ENCODE data around the gene ASTE1.
A peak's percentile ranks its signal among the peaks of the same experiment; 100 is the strongest.

ASTE1 gene

GRCh38 chr3:131067983-131068382 lies 41.4 kb upstream of the ASTE1 start:
- Histone ChIP-seq H2AK5ac (ENCODE audit: low read length) (no peak overlapping the region), H2AFZ (ENCODE audit: insufficient read depth, low read length, poor library complexity) (no peak overlapping the region), H3K27me3 (ENCODE audit: insufficient read depth, low read length) (no peaks in the 10 kb centered on the region), H3K14ac (ENCODE audit: low read length) (no peak overlapping the region), H3K23ac (ENCODE audit: low read length) (no peak overlapping the region), H4K91ac (ENCODE audit: low read depth, low read length) (no peak overlapping the region), H3K4me1 (ENCODE audit: control insufficient read depth in 1 of 2, insufficient read depth in 2 of 2, low read length in 2 of 2) (no peaks in the 10 kb centered on the region), H3K4me3 (ENCODE audit: low read depth, low read length) (no peak overlapping the region), H3K4ac (ENCODE audit: low read depth, low read length) (no peak overlapping the region), H2BK120ac (ENCODE audit: insufficient read depth, low read length, poor library complexity) (no peak overlapping the region), H2BK12ac (ENCODE audit: low read length) (no peak overlapping the region), H4K12ac (ENCODE audit: low read depth, low read length) (no peak overlapping the region), H3K36me3 (ENCODE audit: control insufficient read depth in 1 of 2, insufficient read depth in 2 of 2, low read length in 2 of 2) (no peaks in the 10 kb centered on the region), H3K79me1 (ENCODE audit: low read length) (no peaks in the 10 kb centered on the region), H3K9me3 (ENCODE audit: insufficient read depth, low read depth, low read length) (no peaks in the 10 kb centered on the region), H2BK5ac (ENCODE audit: low read depth, low read length, poor library complexity) (no peak overlapping the region), H3K27ac (ENCODE audit: low read depth, low read length) (no peak overlapping the region), H3K18ac (ENCODE audit: low read length) (no peak overlapping the region), H4K8ac (ENCODE audit: low read depth, low read length) (no peak overlapping the region), H3K4me2 (ENCODE audit: low read length) (no peak overlapping the region), H3K79me2 (ENCODE audit: control insufficient read depth, insufficient read depth, low read length, poor library complexity) (no peaks in the 10 kb centered on the region), H3K9ac (ENCODE audit: low read length) (no peak overlapping the region)
- no peak for DNase-seq

DNA sequence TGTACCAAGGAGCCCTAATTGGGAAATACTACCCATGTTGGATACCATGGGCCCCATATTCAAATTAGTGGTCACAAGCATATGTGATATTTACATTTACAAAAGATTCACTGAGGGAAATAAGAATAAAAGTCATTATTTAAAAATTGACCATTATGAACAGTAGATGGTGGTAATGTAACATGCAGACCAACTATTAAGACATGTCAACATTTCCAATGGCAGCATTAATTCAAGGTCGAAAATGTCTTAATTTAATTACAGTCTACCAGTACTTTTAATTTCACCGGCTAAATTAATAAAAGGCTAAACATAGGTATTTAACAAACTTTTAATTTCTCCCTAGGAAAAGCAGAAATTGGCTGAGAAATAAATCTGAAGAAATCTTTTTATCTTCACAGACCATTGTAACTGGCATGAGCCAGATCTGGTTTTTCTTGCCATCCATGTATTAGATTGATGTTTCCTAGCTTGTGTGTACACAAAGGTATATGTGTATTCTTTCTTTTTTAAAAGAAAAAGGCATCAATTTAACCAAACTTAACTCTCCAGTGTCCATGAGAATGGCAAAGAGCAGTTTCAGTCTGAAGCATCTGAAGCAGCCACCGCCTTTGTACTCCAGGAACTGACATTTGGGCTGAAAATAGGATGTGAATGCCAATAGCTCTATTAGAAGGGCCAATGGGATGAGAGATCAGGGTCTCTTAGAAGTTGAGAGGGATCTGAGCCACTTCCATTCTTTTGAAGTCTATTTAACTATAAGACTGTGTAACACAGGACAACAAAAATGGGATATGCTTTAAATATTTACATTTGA lies 26.6 kb upstream of the ASTE1 start:
- Histone ChIP-seq H3K4me2 (ENCODE audit: low read length) (no peak overlapping the region), H3K9me3 (ENCODE audit: insufficient read depth, low read depth, low read length) (no peaks in the 10 kb centered on the region), H4K12ac (ENCODE audit: low read depth, low read length) (no peak overlapping the region), H2BK120ac (ENCODE audit: insufficient read depth, low read length, poor library complexity) (no peak overlapping the region), H3K4me3 (ENCODE audit: low read depth, low read length) (no peak overlapping the region), H2BK12ac (ENCODE audit: low read length) (no peak overlapping the region), H4K91ac (ENCODE audit: low read depth, low read length) (no peak overlapping the region), H3K27ac (ENCODE audit: low read depth, low read length) (no peak overlapping the region), H4K8ac (ENCODE audit: low read depth, low read length) (no peak overlapping the region), H3K9ac (ENCODE audit: low read length) (no peak overlapping the region), H3K36me3 (ENCODE audit: control insufficient read depth in 1 of 2, insufficient read depth in 2 of 2, low read length in 2 of 2) (no peaks in the 10 kb centered on the region), H3K79me1 (ENCODE audit: low read length) (no peaks in the 10 kb centered on the region), H3K4ac (ENCODE audit: low read depth, low read length) (no peak overlapping the region), H3K18ac (ENCODE audit: low read length) (no peak overlapping the region), H2AFZ (ENCODE audit: insufficient read depth, low read length, poor library complexity) (no peak overlapping the region), H3K27me3 (ENCODE audit: insufficient read depth, low read length) (no peaks in the 10 kb centered on the region), H3K23ac (ENCODE audit: low read length) (no peak overlapping the region), H3K4me1 (ENCODE audit: control insufficient read depth in 1 of 2, insufficient read depth in 2 of 2, low read length in 2 of 2) (peaks cover 0 to 2% of the 10 kb centered on the region in 2 experiments), H3K79me2 (ENCODE audit: control insufficient read depth, insufficient read depth, low read length, poor library complexity) (no peaks in the 10 kb centered on the region), H3K14ac (ENCODE audit: low read length) (no peak overlapping the region), H2BK5ac (ENCODE audit: low read depth, low read length, poor library complexity) (no peak overlapping the region), H2AK5ac (ENCODE audit: low read length) (no peak overlapping the region)
- DNase-seq = peak in 1 of 2 donors; percentile 33
- no CpG with 5 or more reads among the region's 3 CpGs for WGBS (ENCODE audit: extremely low coverage, insufficient coverage, insufficient read length)

DNA sequence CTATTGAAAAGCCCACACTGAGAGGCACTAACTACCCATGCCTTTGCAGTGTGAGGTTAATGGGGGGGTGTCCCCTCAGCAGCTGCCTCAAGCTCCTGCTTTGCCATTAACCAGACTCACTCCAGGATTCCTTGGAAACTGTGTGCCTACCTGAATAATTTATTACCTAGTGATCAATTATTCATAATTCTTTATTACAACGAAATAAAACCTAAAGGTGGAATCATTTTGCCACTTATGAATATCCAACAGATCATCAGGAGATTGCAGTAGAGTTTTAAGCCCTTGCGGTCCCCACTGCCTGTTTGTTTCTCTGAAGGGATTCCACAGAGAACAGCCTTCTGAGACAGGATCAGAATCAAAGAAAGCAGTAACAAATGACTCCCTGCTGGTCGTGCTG lies 23.4 kb upstream of the ASTE1 start:
- no peaks in the 10 kb centered on the region for H3K79me2 ChIP-seq (ENCODE audit: control insufficient read depth, insufficient read depth, low read length, poor library complexity)
- H4K8ac ChIP-seq (ENCODE audit: low read depth, low read length) = no peak overlapping the region
- H3K14ac ChIP-seq (ENCODE audit: low read length) = no peak overlapping the region
- no peaks in the 10 kb centered on the region for H3K79me1 ChIP-seq (ENCODE audit: low read length)
- H3K27ac ChIP-seq (ENCODE audit: low read depth, low read length) = no peak overlapping the region
- H3K23ac ChIP-seq (ENCODE audit: low read length) = no peak overlapping the region
- H2BK120ac ChIP-seq (ENCODE audit: insufficient read depth, low read length, poor library complexity) = no peak overlapping the region
- H4K91ac ChIP-seq (ENCODE audit: low read depth, low read length) = no peak overlapping the region
- H2AK5ac ChIP-seq (ENCODE audit: low read length) = no peak overlapping the region
- H2BK5ac ChIP-seq (ENCODE audit: low read depth, low read length, poor library complexity) = no peak overlapping the region
- no peak overlapping the region for H2BK12ac ChIP-seq (ENCODE audit: low read length)
- H3K4me2 ChIP-seq (ENCODE audit: low read length) = no peak overlapping the region
- no peak overlapping the region for H3K4ac ChIP-seq (ENCODE audit: low read depth, low read length)
- no peak overlapping the region for H3K4me3 ChIP-seq (ENCODE audit: low read depth, low read length)
- H3K9me3 ChIP-seq (ENCODE audit: insufficient read depth, low read depth, low read length) = no peaks in the 10 kb centered on the region
- H3K36me3 ChIP-seq (ENCODE audit: control insufficient read depth in 1 of 2, insufficient read depth in 2 of 2, low read length in 2 of 2) = no peaks in the 10 kb centered on the region
- no peaks in the 10 kb centered on the region for H3K27me3 ChIP-seq (ENCODE audit: insufficient read depth, low read length)
- no peak overlapping the region for H4K12ac ChIP-seq (ENCODE audit: low read depth, low read length)
- H2AFZ ChIP-seq (ENCODE audit: insufficient read depth, low read length, poor library complexity) = no peak overlapping the region
- H3K18ac ChIP-seq (ENCODE audit: low read length) = no peak overlapping the region
- no peak for DNase-seq
- no CpG with 5 or more reads among the region's 3 CpGs for WGBS (ENCODE audit: extremely low coverage, insufficient coverage, insufficient read length)
- H3K4me1 ChIP-seq (ENCODE audit: control insufficient read depth in 1 of 2, insufficient read depth in 2 of 2, low read length in 2 of 2) = peaks cover 4% of the 10 kb centered on the region in 2 experiments
- no peak overlapping the region for H3K9ac ChIP-seq (ENCODE audit: low read length)

DNA sequence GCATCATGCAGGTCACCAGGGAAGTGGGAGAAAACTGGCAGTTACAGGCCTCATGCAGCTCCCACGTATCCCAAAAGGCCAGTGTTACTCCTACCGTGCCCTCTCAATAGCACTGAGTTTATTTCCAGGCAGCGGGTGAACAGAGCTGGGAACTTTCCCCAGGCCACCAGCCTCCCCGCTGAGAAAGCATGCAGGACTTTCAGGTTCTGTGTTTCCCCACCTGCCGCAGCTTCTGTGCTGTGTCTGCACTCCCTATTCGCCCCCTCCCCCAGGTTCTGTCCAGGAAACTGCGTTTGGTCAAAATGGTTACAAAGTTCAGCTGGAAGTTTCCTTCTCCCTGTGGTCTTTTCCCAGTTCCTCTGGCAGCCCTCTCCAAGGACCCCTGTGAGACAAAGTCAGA lies 21.4 kb upstream of the ASTE1 start:
- Histone ChIP-seq H3K36me3 (ENCODE audit: control insufficient read depth in 1 of 2, insufficient read depth in 2 of 2, low read length in 2 of 2) (no peaks in the 10 kb centered on the region), H2AK5ac (ENCODE audit: low read length) (no peak overlapping the region), H3K27ac (ENCODE audit: low read depth, low read length) (no peak overlapping the region), H3K9me3 (ENCODE audit: insufficient read depth, low read depth, low read length) (no peaks in the 10 kb centered on the region), H3K27me3 (ENCODE audit: insufficient read depth, low read length) (no peaks in the 10 kb centered on the region), H3K18ac (ENCODE audit: low read length) (no peak overlapping the region), H2BK12ac (ENCODE audit: low read length) (no peak overlapping the region), H3K4ac (ENCODE audit: low read depth, low read length) (no peak overlapping the region), H3K23ac (ENCODE audit: low read length) (no peak overlapping the region), H2AFZ (ENCODE audit: insufficient read depth, low read length, poor library complexity) (no peak overlapping the region), H4K91ac (ENCODE audit: low read depth, low read length) (no peak overlapping the region), H4K12ac (ENCODE audit: low read depth, low read length) (no peak overlapping the region), H3K79me2 (ENCODE audit: control insufficient read depth, insufficient read depth, low read length, poor library complexity) (no peaks in the 10 kb centered on the region), H3K9ac (ENCODE audit: low read length) (peak overlapping the region; percentile 59), H3K4me1 (ENCODE audit: control insufficient read depth in 1 of 2, insufficient read depth in 2 of 2, low read length in 2 of 2) (peaks cover 2 to 4% of the 10 kb centered on the region in 2 experiments), H3K14ac (ENCODE audit: low read length) (no peak overlapping the region), H3K79me1 (ENCODE audit: low read length) (no peaks in the 10 kb centered on the region), H2BK5ac (ENCODE audit: low read depth, low read length, poor library complexity) (no peak overlapping the region), H3K4me2 (ENCODE audit: low read length) (no peak overlapping the region), H2BK120ac (ENCODE audit: insufficient read depth, low read length, poor library complexity) (no peak overlapping the region), H4K8ac (ENCODE audit: low read depth, low read length) (no peak overlapping the region), H3K4me3 (ENCODE audit: low read depth, low read length) (no peak overlapping the region)
- DNase-seq = no peak
- WGBS (ENCODE audit: extremely low coverage, insufficient coverage, insufficient read length) = no CpG with 5 or more reads among the region's 7 CpGs

All from trophoblast cell (in vitro differentiated cells and primary cell).